Endodermal cell (in vitro differentiated cells): ENCODE results near the gene VPS54. TPM values are rescaled to one million over a fixed set of nuclear protein-coding genes. Genes with fewer than 3 reads are reported as not detected.
"Not testable (repeated sequence)": the region's sequence is repeated elsewhere in the genome, so short reads cannot be mapped to it uniquely, and the experiment has no call there.

Source experiments
- DNase-seq: peaks from one replicate; pipeline ENCODE4 v3.0.0-alpha.2; 2017
- H3K27ac ChIP-seq: 2 replicates; pipeline ENCODE4 v1.5.1; 2013; ENCODE audit warnings: mild to moderate bottlenecking, low read depth, low read length, moderate library complexity
- H3K27me3 ChIP-seq: 2 replicates; pipeline ENCODE4 v1.6.1; 2013; ENCODE audit warnings: mild to moderate bottlenecking, low read length, moderate library complexity; ENCODE audit not compliant: insufficient read depth, control insufficient read depth, poor library complexity, severe bottlenecking
- H3K36me3 ChIP-seq: 2 replicates; pipeline ENCODE4 v1.7.0; 2013; ENCODE audit warnings: mild to moderate bottlenecking, low read length, moderate library complexity; ENCODE audit not compliant: control insufficient read depth, insufficient read depth
- H3K4me1 ChIP-seq: one replicate; pipeline ENCODE4 v1.7.0; 2013; ENCODE audit warnings: low read length; ENCODE audit not compliant: control insufficient read depth, insufficient read depth
- H3K4me3 ChIP-seq: 2 replicates; pipeline ENCODE4 v1.5.1; 2013; ENCODE audit warnings: mild to moderate bottlenecking, low read length, moderate library complexity
- H3K9ac ChIP-seq: 2 replicates; pipeline ENCODE4 v1.6.1; 2013; ENCODE audit warnings: mild to moderate bottlenecking, low read length, moderate library complexity; ENCODE audit not compliant: poor library complexity, severe bottlenecking; ENCODE audit errors: extremely low read depth
- H3K9me3 ChIP-seq: 2 replicates; pipeline ENCODE4 v1.6.1; 2013; ENCODE audit warnings: mild to moderate bottlenecking, low read length, moderate library complexity; ENCODE audit not compliant: control insufficient read depth
- H3K27ac Mint-ChIP-seq: 2 replicates; pipeline ENCODE4 v1.8.0; 2020; ENCODE audit warnings: mixed read lengths
- H3K27me3 Mint-ChIP-seq: 2 replicates; pipeline ENCODE4 v1.8.0; 2021; ENCODE audit warnings: mild to moderate bottlenecking, mixed read lengths; ENCODE audit not compliant: insufficient read depth
- H3K36me3 Mint-ChIP-seq: 2 replicates; pipeline ENCODE4 v1.8.0; 2020; ENCODE audit warnings: low read depth, mixed read lengths
- H3K4me1 Mint-ChIP-seq: 2 replicates; pipeline ENCODE4 v1.8.0; 2020; ENCODE audit warnings: mixed read lengths
- H3K4me3 Mint-ChIP-seq: 2 replicates; pipeline ENCODE4 v1.8.0; 2020; ENCODE audit warnings: mild to moderate bottlenecking, moderate library complexity, mixed read lengths
- H3K9me3 Mint-ChIP-seq: 2 replicates; pipeline ENCODE4 v1.8.0; 2020; ENCODE audit warnings: mild to moderate bottlenecking, mixed read lengths
- CTCF ChIP-seq: fragments of 200-600 bp; sonication (generic); conservative IDR thresholded peaks from 2 replicates; pipeline ENCODE4 v1.5.0; 2021; ENCODE audit warnings: antibody characterized with exemption, mild to moderate bottlenecking
- WGBS, 2 experiments: methylation state at CpG; one replicate each; pipeline versions ENCODE4 v1.1.5 to v1.1.7; 2013; ENCODE audit warnings: missing lambda C conversion rate in 2 of 2, mixed read lengths in 1 of 2; ENCODE audit not compliant: insufficient coverage in 1 of 2, insufficient read length in 1 of 2; 5-methylcytosine and 5-hydroxymethylcytosine counted together
- total RNA-seq, 2 donors: library from RNA; stranded (reverse); fragmentation: NEBNext Ultra II Directional in 1 of 2; extraction: Animal tissue kit (Norgen Biotek cat#: 25700) in 1 of 2; gene quantifications; 2 replicates in 1 of 2; 3 replicates in 1 of 2; pipeline ENCODE4 v1.2.1, GENCODE V29; 2021

VPS54 gene
- total RNA-seq, 2 donors from 2014 or later: 18.4 to 25.7 TPM

GRCh38 chr2:63849381-63850203, 169.6 kb downstream of the VPS54 start:
- Histone ChIP-seq H3K27ac (peak overlapping the region; percentile 45), H3K4me1 (no peaks in the 10 kb centered on the region), H3K9me3 (no peaks in the 10 kb centered on the region), H3K4me3 (peak overlapping the region; percentile 6), H3K36me3 (no peaks in the 10 kb centered on the region), H3K9ac (peak overlapping the region; percentile 27), H3K27me3 (no peaks in the 10 kb centered on the region)
- 15 to 28% methylated on average over 6 to 7 of the region's 7 CpGs for WGBS, 2 experiments
- peak overlapping the region; percentile 88 for H3K27ac Mint-ChIP-seq
- H3K27me3 Mint-ChIP-seq: no peaks in the 10 kb centered on the region
- H3K4me3 Mint-ChIP-seq: peak overlapping the region; percentile 23
- no peaks in the 10 kb centered on the region for H3K9me3 Mint-ChIP-seq
- TF ChIP-seq CTCF: no peak
- no peaks in the 10 kb centered on the region for H3K36me3 Mint-ChIP-seq
- DNase-seq: peak; percentile 81
- H3K4me1 Mint-ChIP-seq: peaks cover 75% of the 10 kb centered on the region

GRCh38 chr2:63847571-63847970, 171.7 kb downstream of the VPS54 start:
- not testable (repeated sequence) for H3K36me3 Mint-ChIP-seq, H3K27ac ChIP-seq, H3K9me3 ChIP-seq, H3K27me3 ChIP-seq, H3K4me1 ChIP-seq, H3K36me3 ChIP-seq, H3K4me3 ChIP-seq, H3K9ac ChIP-seq, DNase-seq, H3K9me3 Mint-ChIP-seq, H3K27me3 Mint-ChIP-seq
- peak overlapping the region; percentile 80 for H3K27ac Mint-ChIP-seq
- peaks cover 74% of the 10 kb centered on the region for H3K4me1 Mint-ChIP-seq
- peak overlapping the region; percentile 19 for H3K4me3 Mint-ChIP-seq
- 91% methylated on average over 3 of the region's 4 CpGs; no CpG with 5 or more reads in 1 of the 2 experiments for whole genome bisulfite sequencing, 2 experiments

DNA sequence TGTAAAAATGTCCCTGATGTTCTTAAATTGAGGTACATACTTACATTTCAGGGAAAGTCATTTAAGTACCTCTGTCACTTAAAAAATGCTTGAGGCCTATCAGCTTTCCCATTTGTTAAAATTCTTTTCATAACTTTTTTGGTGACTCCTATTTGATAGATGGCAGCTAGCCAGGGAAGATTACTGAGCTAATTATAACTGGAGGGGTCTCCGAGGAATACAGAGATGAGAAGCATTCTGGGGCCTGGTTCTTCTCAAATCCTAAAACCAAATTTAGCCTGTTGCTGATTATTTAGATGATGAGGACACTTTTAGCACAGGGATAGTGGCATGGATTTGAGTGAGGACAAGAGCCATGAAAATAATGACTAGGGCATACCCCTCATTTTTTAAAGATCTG, 172.7 kb downstream of the VPS54 start:
- no peak for TF ChIP-seq CTCF
- no peaks in the 10 kb centered on the region for H3K4me1 ChIP-seq
- peaks cover 65% of the 10 kb centered on the region for H3K4me1 Mint-ChIP-seq
- no peak overlapping the region for H3K27ac ChIP-seq
- H3K9me3 ChIP-seq: no peaks in the 10 kb centered on the region
- no peak overlapping the region for H3K4me3 ChIP-seq
- 75 to 100% methylated on average over 1 of the region's 1 CpG for WGBS, 2 experiments
- no peaks in the 10 kb centered on the region for H3K36me3 ChIP-seq
- DNase-seq: no peak
- no peaks in the 10 kb centered on the region for H3K27me3 Mint-ChIP-seq
- H3K9me3 Mint-ChIP-seq: no peaks in the 10 kb centered on the region
- H3K4me3 Mint-ChIP-seq: no peak overlapping the region
- H3K27me3 ChIP-seq: no peaks in the 10 kb centered on the region
- H3K36me3 Mint-ChIP-seq: no peaks in the 10 kb centered on the region
- H3K9ac ChIP-seq: no peak overlapping the region
- H3K27ac Mint-ChIP-seq: peak overlapping the region; percentile 79
